WTC11 (cell line): ENCODE measurements around the gene TNNI3K. TPM values are rescaled to one million over a fixed set of nuclear protein-coding genes. Genes with fewer than 3 reads are reported as not detected.

ENCODE experiments used
- ATAC-seq: fragments of 200-7000 bp; cut with Tn5 transposase; 2 replicates; pipeline ENCODE4 v1.10.0; 2021; ENCODE audit warnings: mild to moderate bottlenecking, moderate library complexity
- CTCF ChIA-PET: fragments of 300-600 bp; sonication (Branson Sonifier 250); formaldehyde crosslinking; loops from one replicate; lab custom pipeline; 2021; ENCODE audit warnings: antibody characterized with exemption; lab: Charles Lee
- POLR2A ChIA-PET: fragments of 350-600 bp; sonication (Branson Sonifier 250); formaldehyde crosslinking; loops from one replicate; lab custom pipeline; 2021; ENCODE audit warnings: antibody characterized with exemption; lab: Charles Lee
- DNase-seq: peaks from one replicate; pipeline ENCODE4 v3.0.0; 2021; ENCODE audit warnings: low spot score
- H3K27ac Mint-ChIP-seq: 2 replicates; pipeline ENCODE4 v1.8.0; 2021; ENCODE audit warnings: mixed read lengths
- H3K27me3 Mint-ChIP-seq: 2 replicates; pipeline ENCODE4 v1.8.0; 2021; ENCODE audit warnings: low read depth, mild to moderate bottlenecking, moderate library complexity, mixed read lengths
- H3K36me3 Mint-ChIP-seq: 2 replicates; pipeline ENCODE4 v1.8.0; 2021; ENCODE audit warnings: mixed read lengths
- H3K4me1 Mint-ChIP-seq: 2 replicates; pipeline ENCODE4 v1.8.0; 2022; ENCODE audit warnings: mixed read lengths
- H3K4me3 Mint-ChIP-seq: 2 replicates; pipeline ENCODE4 v1.8.0; 2021; ENCODE audit warnings: mild to moderate bottlenecking, moderate library complexity, mixed read lengths
- H3K9me3 Mint-ChIP-seq: 2 replicates; pipeline ENCODE4 v1.8.0; 2021; ENCODE audit warnings: mixed read lengths
- ARID4B ChIP-seq: sonication (generic); formaldehyde crosslinking; IDR thresholded peaks from 2 replicates; pipeline ENCODE4 v1.8.0; 2023; ENCODE audit warnings: missing genetic modification reagents, mild to moderate bottlenecking, borderline replicate concordance
- ATF1 ChIP-seq: sonication (generic); formaldehyde crosslinking; IDR thresholded peaks from 2 replicates; pipeline ENCODE4 v1.8.1; 2023; ENCODE audit warnings: mild to moderate bottlenecking, moderate library complexity, missing genetic modification reagents
- ATF6 ChIP-seq: sonication (generic); formaldehyde crosslinking; IDR thresholded peaks from 2 replicates; pipeline ENCODE4 v1.8.1; 2023; ENCODE audit warnings: mild to moderate bottlenecking, missing genetic modification reagents
- ELF4 ChIP-seq: sonication (generic); formaldehyde crosslinking; IDR thresholded peaks from 2 replicates; pipeline ENCODE4 v1.8.1; 2022; ENCODE audit warnings: low read depth, mild to moderate bottlenecking, moderate library complexity, missing genetic modification reagents
- HMGA2 ChIP-seq: fragments of 250-450 bp; sonication (Bioruptor Pico); IDR thresholded peaks from 2 replicates; pipeline ENCODE4 v1.4.0; 2021; ENCODE audit warnings: mild to moderate bottlenecking, moderate library complexity
- HMGXB4 ChIP-seq: sonication (generic); formaldehyde crosslinking; IDR thresholded peaks from 2 replicates; pipeline ENCODE4 v1.8.1; 2023; ENCODE audit warnings: mild to moderate bottlenecking, moderate library complexity, missing genetic modification reagents
- IRF1 ChIP-seq: sonication (generic); formaldehyde crosslinking; IDR thresholded peaks from 2 replicates; pipeline ENCODE4 v1.8.0; 2023; ENCODE audit warnings: missing genetic modification reagents
- IRF2 ChIP-seq: sonication (generic); formaldehyde crosslinking; IDR thresholded peaks from 2 replicates; pipeline ENCODE4 v1.8.0; 2022; ENCODE audit warnings: low read depth, missing genetic modification reagents, borderline replicate concordance
- JAZF1 ChIP-seq: fragments of 250-450 bp; sonication (Bioruptor Pico); IDR thresholded peaks from 2 replicates; pipeline ENCODE4 v1.9.0; 2021; ENCODE audit warnings: moderate library complexity, mild to moderate bottlenecking, inconsistent platforms
- MAX ChIP-seq: sonication (generic); formaldehyde crosslinking; IDR thresholded peaks from 2 replicates; pipeline ENCODE4 v1.8.0; 2022; ENCODE audit warnings: mild to moderate bottlenecking, missing genetic modification reagents
- NR2C2 ChIP-seq: sonication (generic); formaldehyde crosslinking; IDR thresholded peaks from 2 replicates; pipeline ENCODE4 v1.8.0; 2022; ENCODE audit warnings: mild to moderate bottlenecking, missing genetic modification reagents
- NR3C1 ChIP-seq: sonication (generic); formaldehyde crosslinking; conservative IDR thresholded peaks from 2 replicates; pipeline ENCODE4 v1.8.1; 2023; ENCODE audit warnings: low read depth, mild to moderate bottlenecking, missing genetic modification reagents
- PREB ChIP-seq: sonication (generic); formaldehyde crosslinking; IDR thresholded peaks from 2 replicates; pipeline ENCODE4 v1.8.1; 2022; ENCODE audit warnings: mild to moderate bottlenecking, missing genetic modification reagents, moderate library complexity, borderline replicate concordance
- RELA ChIP-seq: sonication (generic); formaldehyde crosslinking; IDR thresholded peaks from 2 replicates; pipeline ENCODE4 v1.8.1; 2022; ENCODE audit warnings: missing genetic modification reagents, mild to moderate bottlenecking, borderline replicate concordance
- RORB ChIP-seq: fragments of 250-450 bp; sonication (Bioruptor Pico); IDR thresholded peaks from 2 replicates; pipeline ENCODE4 v1.9.0; 2021; ENCODE audit warnings: mild to moderate bottlenecking
- STAT6 ChIP-seq: sonication (generic); formaldehyde crosslinking; conservative IDR thresholded peaks from 2 replicates; pipeline ENCODE4 v1.8.1; 2023; ENCODE audit warnings: mild to moderate bottlenecking, low read depth, missing genetic modification reagents, moderate library complexity
- ZBTB43 ChIP-seq: sonication (generic); formaldehyde crosslinking; IDR thresholded peaks from 2 replicates; pipeline ENCODE4 v1.8.1; 2023; ENCODE audit warnings: mild to moderate bottlenecking, missing genetic modification reagents
- ZNF317 ChIP-seq: sonication (generic); formaldehyde crosslinking; IDR thresholded peaks from 2 replicates; pipeline ENCODE4 v1.8.1; 2023; ENCODE audit warnings: low read depth, mild to moderate bottlenecking, moderate library complexity, missing genetic modification reagents, borderline replicate concordance
- ZNF423 ChIP-seq: fragments of 250-450 bp; sonication (Bioruptor Pico); IDR thresholded peaks from 2 replicates; pipeline ENCODE4 v2.1.2; 2022; ENCODE audit warnings: mild to moderate bottlenecking, moderate library complexity
- total RNA-seq: library from RNA; stranded (reverse); gene quantifications from 3 replicates; pipeline ENCODE4 v1.2.3, GENCODE V29; 2021

TNNI3K gene
- total RNA-seq, 1 experiment from 2014 or later: 0.07 TPM

- H3K36me3 Mint-ChIP-seq: peaks cover 5% of the 10 kb centered on the region; the same call in 1 of the 2 replicates
- ChIA-PET CTCF (no interaction called here), POLR2A (no interaction called here)
- H3K27ac Mint-ChIP-seq: no peak overlapping the region
- H3K9me3 Mint-ChIP-seq: peaks cover 16% of the 10 kb centered on the region
- ATAC-seq (no peak), DNase-seq (no peak)
- no peak for TF ChIP-seq NR2C2
- TF ChIP-seq ZNF423 (CRISPR knock-in tag): no peak
- no peak for TF ChIP-seq NR3C1 (CRISPR knock-in tag)
- H3K4me3 Mint-ChIP-seq: no peak overlapping the region
- H3K4me1 Mint-ChIP-seq: peaks cover 9% of the 10 kb centered on the region
- no peaks in the 10 kb centered on the region for H3K27me3 Mint-ChIP-seq
These were observed 133.1 kb downstream of the TNNI3K start for GRCh38 chr1:74368335-74368734.

GRCh38 chr1:74375376-74375775 lies 140.2 kb downstream of the TNNI3K start:
- H3K36me3 Mint-ChIP-seq: no peaks in the 10 kb centered on the region
- H3K27me3 Mint-ChIP-seq: no peaks in the 10 kb centered on the region
- no peak overlapping the region for H3K4me3 Mint-ChIP-seq
- ATAC-seq (no peak), DNase-seq (no peak)
- H3K9me3 Mint-ChIP-seq: no peaks in the 10 kb centered on the region
- 0 out of 2 replicates have a peak, but pooled peaks cover under 1% of the 10 kb centered on the region for H3K4me1 Mint-ChIP-seq
- H3K27ac Mint-ChIP-seq: no peak overlapping the region
- ChIA-PET CTCF (no interaction called here), POLR2A (no interaction called here)
- no peak for TF ChIP-seq ATF1
- no peak for TF ChIP-seq ZNF317 (CRISPR knock-in tag)
- no peak for TF ChIP-seq ELF4 (CRISPR knock-in tag)
- no peak for TF ChIP-seq PREB (CRISPR knock-in tag)
- TF ChIP-seq RELA (CRISPR knock-in tag): no peak
- TF ChIP-seq STAT6 (CRISPR knock-in tag): no peak
- no peak for TF ChIP-seq ARID4B (CRISPR knock-in tag)
- TF ChIP-seq IRF2 (CRISPR knock-in tag): no peak
- no peak for TF ChIP-seq HMGA2 (CRISPR knock-in tag)
- no peak for TF ChIP-seq ATF6 (CRISPR knock-in tag)
- no peak for TF ChIP-seq MAX
- TF ChIP-seq IRF1 (CRISPR knock-in tag): no peak
- no peak for TF ChIP-seq RORB
- no peak for TF ChIP-seq HMGXB4 (CRISPR knock-in tag)
- TF ChIP-seq ZBTB43 (CRISPR knock-in tag): no peak
- TF ChIP-seq ZNF423 (CRISPR knock-in tag): no peak
- TF ChIP-seq JAZF1: no peak
- no peak for TF ChIP-seq NR3C1 (CRISPR knock-in tag)
